GM19238 (cell line): ENCODE data around the gene ASIC3.
"Not testable (repeated sequence)": the region's sequence is repeated elsewhere in the genome, so short reads cannot be mapped to it uniquely, and the experiment has no call there.

Source experiments
- DNase-seq: peaks from one replicate; pipeline ENCODE4 v3.0.0; 2011; ENCODE audit warnings: low spot score; ENCODE audit not compliant: insufficient read length

The ASIC3 gene

DNA sequence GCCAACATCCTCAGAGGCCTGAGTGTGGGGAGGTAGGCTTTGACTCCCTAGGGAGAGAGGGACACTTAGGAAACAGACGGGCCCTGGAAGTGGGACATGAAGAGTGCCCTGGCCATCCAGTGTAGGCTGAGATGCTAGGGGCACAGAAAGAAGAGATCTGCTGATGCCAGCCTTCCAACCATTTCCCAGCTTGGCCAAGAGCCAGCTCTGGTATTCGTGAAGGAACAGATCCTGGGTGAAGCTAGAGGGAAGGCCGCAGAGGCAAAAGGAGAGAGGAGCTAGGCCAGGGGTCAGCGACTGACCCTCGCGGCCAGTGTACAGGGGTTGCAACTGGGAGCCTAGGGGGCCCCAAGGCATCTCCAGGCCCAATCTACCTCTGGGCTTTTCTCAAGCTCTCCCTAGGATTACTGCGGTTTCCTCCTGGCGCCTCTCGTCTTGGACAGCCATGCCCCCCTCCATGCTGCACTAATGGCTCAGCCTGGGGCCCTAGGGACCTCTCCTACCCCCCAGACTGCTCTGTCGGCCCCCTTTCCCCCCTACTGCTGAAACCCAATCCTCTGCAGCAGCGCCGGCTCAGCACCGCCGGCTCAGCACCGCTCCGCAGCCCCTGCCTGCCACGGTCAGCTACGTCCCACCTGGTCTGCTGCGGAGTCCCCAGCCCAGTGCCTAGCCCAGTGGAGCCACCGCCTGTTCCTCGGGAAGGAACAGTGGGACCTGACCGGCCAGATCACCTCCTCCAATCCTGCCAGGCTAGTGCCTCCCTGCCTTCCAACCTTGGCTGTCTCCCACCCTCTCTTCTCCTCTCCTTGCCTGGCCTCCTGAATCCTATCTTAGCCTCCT is at the start of gene ASIC3:
ASIC3 (plus strand) TSS at position 556 of the 840 bp plus-strand sequence. CDS start 355 bp downstream, outside the sequence.
- DNase-seq: no peak

DNA sequence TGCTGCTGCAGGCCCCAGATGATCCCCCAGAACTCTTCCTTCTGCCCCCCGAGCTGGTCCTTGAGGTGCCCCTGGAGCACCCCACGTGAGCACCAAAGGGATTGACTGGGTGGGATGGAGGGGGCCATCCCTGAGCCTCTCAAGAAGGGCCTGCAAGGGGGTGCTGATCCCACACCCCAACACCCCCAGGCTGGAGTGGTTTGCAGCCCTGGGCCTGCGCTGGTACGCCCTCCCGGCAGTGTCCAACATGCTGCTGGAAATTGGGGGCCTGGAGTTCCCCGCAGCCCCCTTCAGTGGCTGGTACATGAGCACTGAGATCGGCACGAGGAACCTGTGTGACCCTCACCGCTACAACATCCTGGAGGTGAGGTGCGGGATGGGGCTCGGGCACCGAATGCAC is 49.3 kb upstream of the ASIC3 start:
- no peak for DNase-seq

DNA sequence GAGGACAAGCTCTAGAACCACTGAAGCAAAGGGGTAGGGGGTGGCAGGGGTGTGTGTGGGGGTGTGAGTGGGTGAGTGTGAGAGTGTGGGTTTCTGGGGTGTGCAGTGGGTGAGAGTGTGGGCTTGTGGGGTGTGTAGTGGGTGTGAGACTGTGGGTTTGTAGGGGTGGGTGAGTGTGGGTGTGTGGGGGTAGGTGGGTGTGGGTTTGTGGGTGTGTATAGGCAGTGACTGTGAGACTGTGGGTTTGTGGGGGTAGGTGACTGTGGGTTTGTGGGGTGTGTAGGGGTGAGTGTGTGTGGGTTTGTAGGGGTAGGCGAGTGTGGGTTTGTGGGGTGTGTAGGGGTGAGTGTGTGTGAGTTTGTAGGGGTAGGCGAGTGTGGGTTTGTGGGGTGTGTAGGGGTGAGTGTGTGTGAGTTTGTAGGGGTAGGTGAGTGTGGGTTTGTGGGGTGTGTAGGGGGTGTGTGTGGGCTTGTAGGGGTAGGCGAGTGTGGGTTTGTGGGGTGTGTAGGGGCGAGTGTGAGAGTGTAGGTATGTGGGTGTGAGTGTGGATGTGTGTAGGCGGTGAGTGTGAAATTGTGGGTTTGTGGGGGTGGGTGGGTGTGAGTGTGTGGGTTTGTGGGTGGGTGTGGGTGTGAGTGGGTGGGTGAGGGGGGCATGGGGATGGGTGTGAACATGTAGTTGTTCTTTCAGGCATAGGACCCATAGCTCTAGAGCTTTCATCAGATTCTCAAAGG is 48.7 kb upstream of the ASIC3 start:
- DNase-seq: no peak

DNA sequence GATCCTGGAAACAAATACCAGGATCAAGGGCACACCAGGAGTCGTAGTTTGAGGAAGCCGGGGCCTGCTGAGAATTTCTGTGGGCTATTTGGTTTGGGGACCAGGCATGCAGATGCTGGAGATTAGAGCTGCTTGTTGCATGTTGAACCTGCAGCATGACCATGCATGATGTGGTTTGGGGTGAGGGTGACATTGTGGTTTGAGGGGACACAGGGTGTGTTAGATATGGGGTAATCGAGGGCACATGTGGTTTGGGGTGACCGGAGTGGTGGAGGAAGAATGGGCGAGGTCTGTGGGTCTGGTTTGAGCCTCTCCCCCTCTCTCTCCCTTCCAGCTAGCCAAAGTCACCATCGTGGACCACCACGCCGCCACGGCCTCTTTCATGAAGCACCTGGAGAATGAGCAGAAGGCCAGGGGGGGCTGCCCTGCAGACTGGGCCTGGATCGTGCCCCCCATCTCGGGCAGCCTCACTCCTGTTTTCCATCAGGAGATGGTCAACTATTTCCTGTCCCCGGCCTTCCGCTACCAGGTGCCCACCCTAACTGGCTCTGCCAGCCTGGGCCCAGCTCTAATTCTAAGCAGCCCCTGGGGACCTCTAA is 47.3 kb upstream of the ASIC3 start:
- no peak for DNase-seq

DNA sequence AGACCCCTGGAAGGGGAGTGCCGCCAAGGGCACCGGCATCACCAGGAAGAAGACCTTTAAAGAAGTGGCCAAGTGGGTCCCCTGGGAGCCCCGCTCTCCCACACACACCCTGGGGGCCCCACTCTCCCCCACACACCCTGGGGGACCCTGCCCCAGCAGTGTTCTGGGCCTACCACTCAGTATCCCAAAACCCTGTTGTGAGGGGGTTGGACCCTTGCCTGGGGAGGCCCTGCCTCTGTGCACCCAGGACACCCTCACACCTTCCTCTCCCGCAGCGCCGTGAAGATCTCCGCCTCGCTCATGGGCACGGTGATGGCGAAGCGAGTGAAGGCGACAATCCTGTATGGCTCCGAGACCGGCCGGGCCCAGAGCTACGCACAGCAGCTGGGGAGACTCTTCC is 46.8 kb upstream of the ASIC3 start:
- no peak for DNase-seq

DNA sequence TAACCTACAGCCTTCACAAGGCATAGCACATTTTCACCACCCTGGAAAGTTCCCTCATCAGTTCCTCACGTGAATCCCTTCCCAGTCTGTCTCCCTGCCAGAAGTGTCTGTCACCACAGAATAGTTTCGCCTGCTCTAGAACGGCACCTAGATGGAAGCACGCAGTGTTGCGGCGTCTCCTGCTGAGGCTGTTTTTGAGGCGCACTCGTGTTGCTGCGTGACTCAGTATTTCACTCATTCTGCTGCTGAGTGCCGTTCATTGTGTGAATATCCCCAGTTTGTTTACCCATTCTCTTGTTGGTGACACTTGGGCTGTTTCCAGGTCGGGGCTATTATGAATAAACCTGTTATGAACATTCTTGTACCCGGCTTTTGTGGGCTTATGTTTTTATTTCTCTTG is 44.8 kb upstream of the ASIC3 start:
- no peak for DNase-seq

DNA sequence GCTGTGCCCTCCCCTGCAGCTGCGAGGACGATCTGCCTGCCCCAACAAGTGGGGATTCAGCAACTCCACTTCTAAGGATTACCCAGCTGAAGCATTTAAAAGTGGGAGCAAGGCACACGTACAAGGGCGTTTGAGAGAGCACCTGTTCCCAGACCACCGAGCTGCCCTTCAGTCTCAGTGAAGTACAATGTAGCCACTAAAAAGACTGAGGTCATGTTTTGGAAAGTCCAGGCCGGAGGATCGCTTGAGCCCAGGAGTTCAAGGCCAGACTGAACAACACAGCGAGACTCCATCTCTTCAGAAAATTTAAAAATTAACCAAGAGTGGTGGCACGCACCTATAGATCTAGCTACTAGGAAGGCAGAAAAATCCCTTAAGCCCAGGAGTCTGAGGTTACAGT is 42.8 kb upstream of the ASIC3 start:
- no peak for DNase-seq

DNA sequence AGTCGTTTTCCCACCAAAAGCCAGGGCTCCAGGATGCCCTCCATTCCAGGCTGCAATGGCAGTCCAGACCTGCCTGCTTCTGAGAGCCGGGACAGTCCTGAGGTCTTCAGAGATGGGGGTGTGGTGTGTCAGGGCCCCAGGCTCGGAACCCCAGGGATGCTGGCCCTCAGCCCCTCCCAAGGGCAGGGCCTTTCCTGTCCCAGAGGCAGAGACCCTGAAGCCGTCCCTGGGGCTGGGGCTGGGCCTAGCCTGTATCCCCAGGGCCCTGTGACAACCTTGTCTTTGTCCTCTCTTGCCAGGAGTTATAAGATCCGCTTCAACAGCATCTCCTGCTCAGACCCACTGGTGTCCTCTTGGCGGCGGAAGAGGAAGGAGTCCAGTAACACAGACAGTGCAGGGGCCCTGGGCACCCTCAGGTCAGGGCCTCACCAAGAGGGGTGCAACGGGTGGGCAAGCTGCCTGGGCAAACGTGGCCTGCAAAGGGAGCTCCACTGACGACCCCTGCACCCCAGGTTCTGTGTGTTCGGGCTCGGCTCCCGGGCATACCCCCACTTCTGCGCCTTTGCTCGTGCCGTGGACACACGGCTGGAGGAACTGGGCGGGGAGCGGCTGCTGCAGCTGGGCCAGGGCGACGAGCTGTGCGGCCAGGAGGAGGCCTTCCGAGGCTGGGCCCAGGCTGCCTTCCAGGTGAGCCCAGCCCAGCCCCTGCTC is 41.6 kb upstream of the ASIC3 start:
- no peak for DNase-seq

DNA sequence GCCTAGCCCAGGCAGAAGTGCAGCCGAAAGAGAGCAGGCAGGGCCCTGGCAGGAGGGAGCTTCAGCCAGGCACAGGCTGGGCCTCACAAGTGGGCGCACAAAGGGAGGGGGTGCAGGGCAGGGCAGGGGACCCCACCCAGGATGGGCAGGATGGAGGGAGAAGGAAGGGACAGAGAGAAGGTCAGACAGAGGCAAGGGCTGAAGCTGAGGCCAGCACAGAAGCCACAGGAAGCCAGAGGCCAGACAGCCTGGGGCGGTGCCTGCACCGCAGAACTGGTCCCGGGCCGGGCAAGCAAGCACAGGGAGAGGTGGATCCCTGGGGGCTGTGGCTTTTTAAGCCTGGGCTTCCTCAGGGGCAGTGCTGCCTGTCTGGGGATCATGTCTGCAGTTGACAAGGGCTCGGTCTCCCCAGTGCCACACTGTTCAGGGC is 40.8 kb upstream of the ASIC3 start:
- DNase-seq: no peak

DNA sequence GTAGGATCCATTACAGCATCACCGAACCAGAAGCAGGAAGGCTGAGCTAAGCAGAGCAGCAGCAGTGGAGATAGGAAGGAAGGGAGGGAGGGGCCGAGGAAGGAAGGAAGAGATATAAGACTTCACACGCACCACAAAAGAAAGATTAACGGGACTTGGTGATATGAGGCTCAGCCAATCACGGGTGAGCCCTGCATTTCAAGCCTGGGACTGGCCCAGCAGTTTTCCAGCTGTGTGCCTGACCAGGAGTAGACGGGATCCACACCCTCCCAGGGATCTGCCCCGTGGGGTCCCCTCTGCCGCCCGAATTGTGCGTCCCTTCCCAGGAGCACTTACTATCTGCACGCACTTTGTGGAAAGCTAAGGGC is 40.2 kb upstream of the ASIC3 start:
- DNase-seq: no peak

DNA sequence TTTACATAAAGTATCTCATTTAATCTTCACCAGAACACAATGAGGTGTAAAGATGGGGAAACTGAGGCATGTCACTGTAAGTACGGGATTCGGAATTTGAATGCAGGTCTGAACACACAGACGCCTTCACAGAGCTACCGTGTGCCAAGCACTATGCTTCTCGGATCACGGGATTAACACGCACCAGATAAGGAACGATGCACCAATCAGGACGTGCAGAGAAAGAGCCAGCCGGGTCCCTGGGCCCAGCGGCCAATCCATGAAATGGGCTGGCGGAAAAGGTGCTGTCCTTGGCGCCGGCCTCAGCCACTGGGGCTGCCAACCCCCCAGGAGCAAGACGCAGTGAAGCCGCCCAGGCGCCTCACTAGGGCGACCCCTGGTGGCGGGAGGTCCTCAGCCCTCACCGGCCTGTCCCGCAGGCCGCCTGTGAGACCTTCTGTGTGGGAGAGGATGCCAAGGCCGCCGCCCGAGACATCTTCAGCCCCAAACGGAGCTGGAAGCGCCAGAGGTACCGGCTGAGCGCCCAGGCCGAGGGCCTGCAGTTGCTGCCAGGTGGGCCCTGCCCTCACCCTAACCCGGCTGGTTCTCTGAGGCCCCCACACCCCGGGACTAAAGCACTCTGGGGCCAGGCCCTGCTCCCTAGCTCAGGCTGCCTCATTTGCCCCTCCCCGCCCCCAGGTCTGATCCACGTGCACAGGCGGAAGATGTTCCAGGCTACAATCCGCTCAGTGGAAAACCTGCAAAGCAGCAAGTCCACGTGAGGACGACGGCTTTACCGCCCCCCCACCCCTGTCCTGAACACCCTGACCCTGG is 39.6 kb upstream of the ASIC3 start:
- DNase-seq: peak; percentile 69

DNA sequence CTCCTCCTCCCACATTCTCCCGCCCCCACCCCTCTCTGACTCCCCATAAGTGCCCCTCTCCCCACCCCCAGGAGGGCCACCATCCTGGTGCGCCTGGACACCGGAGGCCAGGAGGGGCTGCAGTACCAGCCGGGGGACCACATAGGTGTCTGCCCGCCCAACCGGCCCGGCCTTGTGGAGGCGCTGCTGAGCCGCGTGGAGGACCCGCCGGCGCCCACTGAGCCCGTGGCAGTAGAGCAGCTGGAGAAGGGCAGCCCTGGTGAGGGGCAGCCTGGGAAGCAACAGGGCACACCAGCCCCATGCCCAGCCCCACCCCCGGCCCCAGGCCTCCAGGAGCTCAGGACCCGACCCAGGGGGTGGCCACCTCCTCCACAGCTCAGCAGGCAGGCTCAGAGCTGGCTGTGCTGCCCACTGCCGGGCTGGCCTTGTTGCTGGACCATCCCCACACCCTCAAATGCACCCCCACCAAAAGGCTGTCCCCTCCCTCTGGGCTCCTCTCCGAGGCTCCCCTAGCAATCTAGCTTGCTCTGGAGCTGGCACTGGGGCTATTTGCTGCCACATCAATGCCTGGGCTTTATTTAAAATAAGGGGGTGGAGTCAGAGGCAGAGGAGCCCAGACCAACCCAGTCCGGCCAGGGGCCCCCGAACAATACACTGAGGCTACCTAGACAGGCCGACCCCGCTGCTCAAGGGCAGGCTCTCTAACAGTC is 38.8 kb upstream of the ASIC3 start:
- no peak for DNase-seq

DNA sequence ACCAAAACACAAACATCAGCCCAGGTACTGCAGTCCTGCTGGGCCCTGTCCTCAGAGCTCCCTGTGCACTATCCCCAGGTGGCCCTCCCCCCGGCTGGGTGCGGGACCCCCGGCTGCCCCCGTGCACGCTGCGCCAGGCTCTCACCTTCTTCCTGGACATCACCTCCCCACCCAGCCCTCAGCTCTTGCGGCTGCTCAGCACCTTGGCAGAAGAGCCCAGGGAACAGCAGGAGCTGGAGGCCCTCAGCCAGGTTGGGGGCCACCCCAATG is 38.4 kb upstream of the ASIC3 start:
- no peak for DNase-seq

DNA sequence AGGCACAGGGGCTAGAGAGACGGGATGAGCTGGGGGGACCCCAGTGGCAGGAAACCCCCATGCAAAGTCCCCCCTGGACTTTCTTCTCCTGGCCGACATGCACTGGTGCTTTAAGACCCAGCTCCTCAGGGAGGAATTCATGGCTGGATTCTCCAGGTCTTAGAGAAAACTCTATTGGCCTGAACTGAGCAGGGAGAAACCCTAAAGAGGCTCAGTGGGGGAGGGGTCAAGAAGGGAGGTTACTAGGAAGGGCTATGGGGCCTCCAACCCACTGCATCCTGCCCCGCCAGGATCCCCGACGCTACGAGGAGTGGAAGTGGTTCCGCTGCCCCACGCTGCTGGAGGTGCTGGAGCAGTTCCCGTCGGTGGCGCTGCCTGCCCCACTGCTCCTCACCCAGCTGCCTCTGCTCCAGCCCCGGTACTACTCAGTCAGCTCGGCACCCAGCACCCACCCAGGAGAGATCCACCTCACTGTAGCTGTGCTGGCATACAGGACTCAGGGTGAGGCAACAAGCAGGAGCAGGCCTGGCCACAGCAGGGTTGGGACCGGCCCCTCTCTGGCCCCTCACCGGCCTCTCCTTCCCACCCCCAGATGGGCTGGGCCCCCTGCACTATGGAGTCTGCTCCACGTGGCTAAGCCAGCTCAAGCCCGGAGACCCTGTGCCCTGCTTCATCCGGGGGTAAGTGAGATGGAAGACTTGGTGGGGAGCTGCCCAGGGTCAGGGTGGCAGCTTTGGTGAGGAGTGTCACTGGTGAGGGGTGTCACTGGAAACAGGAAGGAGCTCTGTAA is 37.8 kb upstream of the ASIC3 start:
- no peak for DNase-seq

DNA sequence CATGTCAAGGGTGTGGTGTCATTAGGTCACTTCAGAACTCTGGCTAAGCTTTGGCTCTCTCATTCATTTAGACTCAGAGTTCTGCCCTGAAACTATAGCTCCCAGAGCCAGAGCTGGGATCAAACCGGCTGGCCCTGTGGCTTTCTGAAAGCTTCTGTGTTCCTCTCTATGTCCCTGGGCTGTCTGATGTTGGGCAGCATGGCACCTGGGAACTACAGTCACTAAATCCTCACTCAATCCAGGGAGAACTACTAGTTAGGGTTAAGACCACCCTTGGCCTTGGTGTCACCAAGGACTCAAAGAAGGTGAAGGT is 37.3 kb upstream of the ASIC3 start:
- DNase-seq: no peak

DNA sequence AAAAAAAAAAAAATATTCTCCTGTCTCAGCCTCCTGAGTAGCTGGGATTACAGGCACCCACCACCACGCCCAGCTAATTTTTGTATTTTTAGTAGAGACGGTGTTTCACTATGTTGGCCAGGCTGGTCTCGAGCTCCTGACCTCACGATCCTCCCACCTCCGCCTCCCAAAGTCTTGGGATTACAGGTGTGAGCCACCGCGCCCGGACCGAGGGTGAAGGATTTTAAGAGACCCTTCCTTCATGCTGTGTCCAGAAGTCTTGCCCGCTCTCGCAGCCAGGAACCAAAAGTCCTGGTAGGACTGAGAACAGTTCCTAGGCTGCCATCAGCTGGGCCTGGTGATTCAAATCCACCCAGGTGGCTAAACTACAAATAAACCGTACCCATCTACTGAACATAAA is 36.7 kb upstream of the ASIC3 start:
- DNase-seq: not testable (repeated sequence)

DNA sequence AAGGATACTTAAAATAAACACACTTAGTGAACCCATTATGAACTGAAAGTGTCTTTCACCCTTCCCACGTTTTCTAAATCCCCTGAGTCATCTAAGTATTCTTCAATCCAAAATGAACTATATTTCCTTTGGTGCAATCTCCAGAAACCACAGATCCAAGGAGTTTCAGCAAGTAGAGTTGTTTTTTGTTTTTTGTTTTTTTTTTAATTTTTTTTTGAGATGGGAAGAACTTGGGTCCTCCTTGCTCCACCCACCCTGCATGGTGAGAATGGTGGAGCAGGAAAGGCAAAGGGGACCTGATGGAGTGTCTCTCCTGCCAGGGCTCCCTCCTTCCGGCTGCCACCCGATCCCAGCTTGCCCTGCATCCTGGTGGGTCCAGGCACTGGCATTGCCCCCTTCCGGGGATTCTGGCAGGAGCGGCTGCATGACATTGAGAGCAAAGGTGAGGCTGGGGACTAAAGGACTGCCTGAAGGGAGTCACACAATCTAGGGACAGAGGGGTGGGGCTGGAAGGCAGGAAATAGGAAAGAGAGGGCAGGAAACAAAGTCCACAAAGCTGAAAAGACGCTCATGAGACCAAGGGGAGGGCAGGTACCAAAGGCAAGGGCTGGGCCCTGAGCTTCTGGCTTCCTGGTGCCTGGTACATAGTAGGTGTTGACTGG is 36.2 kb upstream of the ASIC3 start:
- no peak for DNase-seq

DNA sequence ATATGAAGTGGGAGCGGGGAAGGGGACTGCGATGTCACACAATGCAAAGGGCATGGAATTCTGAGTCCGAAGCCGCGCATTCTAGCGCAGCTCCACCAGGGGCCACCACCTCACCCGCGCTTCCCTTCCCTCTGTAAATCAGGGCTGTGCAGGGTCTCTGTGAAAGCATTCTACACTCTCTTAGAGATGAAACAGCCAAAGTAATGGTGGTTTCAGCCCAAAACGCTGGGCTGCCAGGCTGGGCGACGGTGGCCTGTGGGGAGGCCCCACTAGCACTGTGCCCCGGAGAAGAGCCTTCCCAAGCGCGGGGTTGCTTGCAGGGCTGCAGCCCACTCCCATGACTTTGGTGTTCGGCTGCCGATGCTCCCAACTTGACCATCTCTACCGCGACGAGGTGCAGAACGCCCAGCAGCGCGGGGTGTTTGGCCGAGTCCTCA is 35.4 kb upstream of the ASIC3 start:
- DNase-seq: no peak

DNA sequence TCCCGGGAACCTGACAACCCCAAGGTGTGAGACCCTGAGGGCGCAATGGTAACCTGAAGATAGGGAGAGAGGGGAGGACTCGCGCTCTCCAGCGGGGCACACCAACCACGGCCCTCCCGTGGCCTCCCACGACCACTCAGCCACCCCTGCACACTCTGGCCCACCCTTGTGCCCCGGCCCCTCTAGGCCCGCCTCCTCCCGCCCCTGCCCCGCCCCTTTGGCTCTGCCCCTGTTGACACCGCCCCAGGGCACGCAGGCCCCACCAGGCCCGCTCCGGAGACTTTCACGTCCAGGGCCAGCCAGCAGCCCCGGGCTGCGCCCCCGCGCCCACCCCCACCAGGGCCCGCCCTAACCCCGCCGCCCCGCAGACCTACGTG is 35.0 kb upstream of the ASIC3 start:
- DNase-seq: no peak
